PFSK-1 (cell line): ENCODE results near the gene FAM111A.

Source experiments
- FOXP2 ChIP-seq: optimal IDR thresholded peaks from 2 replicates; pipeline ENCODE3; 2011; ENCODE audit warnings: borderline replicate concordance, control low read depth, inconsistent platforms; ENCODE audit not compliant: insufficient read depth; ENCODE audit errors: extremely low read length, extremely low read depth
- POLR2AphosphoS5 ChIP-seq: IDR thresholded peaks from 2 replicates; pipeline ENCODE4 v1.6.1; 2012; ENCODE audit warnings: low read depth, mild to moderate bottlenecking, control low read depth, low read length, moderate library complexity
- SIN3A ChIP-seq: IDR thresholded peaks from 2 replicates; pipeline ENCODE4 v1.6.1; 2012; ENCODE audit warnings: mild to moderate bottlenecking, low read length, moderate library complexity, borderline replicate concordance; ENCODE audit not compliant: insufficient read depth
- TAF1 ChIP-seq: IDR thresholded peaks from 2 replicates; pipeline ENCODE4 v1.6.1; 2012; ENCODE audit warnings: low read length, control low read depth, borderline replicate concordance; ENCODE audit not compliant: insufficient read depth
- TF ChIP-seq, protein P1 (sequence below), 2 experiments: IDR thresholded peaks; 2 replicates each; pipeline versions ENCODE4 v1.6.1 to v1.8.0; 2011 to 2012; ENCODE audit warnings: low read depth in 2 of 2, low read length in 2 of 2, control low read depth in 1 of 2, inconsistent platforms in 1 of 2, mild to moderate bottlenecking in 1 of 2, moderate library complexity in 1 of 2; ENCODE audit not compliant: insufficient read depth in 1 of 2

The FAM111A gene

GRCh38 chr11:59144579-59145345 is 2.1 kb downstream of the FAM111A start:
- no peak for TF ChIP-seq TAF1
- TF ChIP-seq FOXP2 = no peak
- no peak for TF ChIP-seq SIN3A
- no peak for TF ChIP-seq POLR2AphosphoS5
- TF ChIP-seq, protein P1, sequence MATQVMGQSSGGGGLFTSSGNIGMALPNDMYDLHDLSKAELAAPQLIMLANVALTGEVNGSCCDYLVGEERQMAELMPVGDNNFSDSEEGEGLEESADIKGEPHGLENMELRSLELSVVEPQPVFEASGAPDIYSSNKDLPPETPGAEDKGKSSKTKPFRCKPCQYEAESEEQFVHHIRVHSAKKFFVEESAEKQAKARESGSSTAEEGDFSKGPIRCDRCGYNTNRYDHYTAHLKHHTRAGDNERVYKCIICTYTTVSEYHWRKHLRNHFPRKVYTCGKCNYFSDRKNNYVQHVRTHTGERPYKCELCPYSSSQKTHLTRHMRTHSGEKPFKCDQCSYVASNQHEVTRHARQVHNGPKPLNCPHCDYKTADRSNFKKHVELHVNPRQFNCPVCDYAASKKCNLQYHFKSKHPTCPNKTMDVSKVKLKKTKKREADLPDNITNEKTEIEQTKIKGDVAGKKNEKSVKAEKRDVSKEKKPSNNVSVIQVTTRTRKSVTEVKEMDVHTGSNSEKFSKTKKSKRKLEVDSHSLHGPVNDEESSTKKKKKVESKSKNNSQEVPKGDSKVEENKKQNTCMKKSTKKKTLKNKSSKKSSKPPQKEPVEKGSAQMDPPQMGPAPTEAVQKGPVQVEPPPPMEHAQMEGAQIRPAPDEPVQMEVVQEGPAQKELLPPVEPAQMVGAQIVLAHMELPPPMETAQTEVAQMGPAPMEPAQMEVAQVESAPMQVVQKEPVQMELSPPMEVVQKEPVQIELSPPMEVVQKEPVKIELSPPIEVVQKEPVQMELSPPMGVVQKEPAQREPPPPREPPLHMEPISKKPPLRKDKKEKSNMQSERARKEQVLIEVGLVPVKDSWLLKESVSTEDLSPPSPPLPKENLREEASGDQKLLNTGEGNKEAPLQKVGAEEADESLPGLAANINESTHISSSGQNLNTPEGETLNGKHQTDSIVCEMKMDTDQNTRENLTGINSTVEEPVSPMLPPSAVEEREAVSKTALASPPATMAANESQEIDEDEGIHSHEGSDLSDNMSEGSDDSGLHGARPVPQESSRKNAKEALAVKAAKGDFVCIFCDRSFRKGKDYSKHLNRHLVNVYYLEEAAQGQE (IDR thresholded peaks at IDR 0.05; ENCODE audit: insufficient read depth in 1 of 2, low read depth in 2 of 2, low read length in 2 of 2) = no peak

DNA sequence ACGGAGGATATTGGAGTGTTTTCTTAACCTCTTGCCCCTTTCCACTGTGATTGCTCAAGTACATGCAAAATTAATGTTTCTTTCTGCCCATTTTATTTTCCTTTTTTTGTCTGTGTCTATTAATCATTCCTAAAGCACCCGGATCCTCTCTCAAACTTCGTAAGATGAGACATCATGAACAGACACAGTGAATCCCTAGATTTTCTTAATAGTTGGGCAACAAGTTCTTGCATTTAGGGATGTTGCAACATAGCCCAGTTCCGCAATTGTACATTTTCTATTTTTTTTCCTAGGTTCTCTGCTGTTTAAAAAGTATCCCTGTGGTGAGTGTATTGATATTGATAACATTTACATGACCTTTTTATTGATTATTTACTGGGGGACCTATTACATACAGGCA is 2.9 kb downstream of the FAM111A start:
- no peak for TF ChIP-seq FOXP2
- TF ChIP-seq, protein P1 (IDR thresholded peaks at IDR 0.05; ENCODE audit: insufficient read depth in 1 of 2, low read depth in 2 of 2, low read length in 2 of 2) = no peak
- TF ChIP-seq POLR2AphosphoS5 = no peak
- no peak for TF ChIP-seq TAF1
- no peak for TF ChIP-seq SIN3A

GRCh38 chr11:59151761-59152160 is 9.1 kb downstream of the FAM111A start:
- TF ChIP-seq FOXP2 (no peak), SIN3A (no peak), TAF1 (no peak), POLR2AphosphoS5 (no peak)
- TF ChIP-seq, protein P1 (IDR thresholded peaks at IDR 0.05; ENCODE audit: insufficient read depth in 1 of 2, low read depth in 2 of 2, low read length in 2 of 2) = no peak

DNA sequence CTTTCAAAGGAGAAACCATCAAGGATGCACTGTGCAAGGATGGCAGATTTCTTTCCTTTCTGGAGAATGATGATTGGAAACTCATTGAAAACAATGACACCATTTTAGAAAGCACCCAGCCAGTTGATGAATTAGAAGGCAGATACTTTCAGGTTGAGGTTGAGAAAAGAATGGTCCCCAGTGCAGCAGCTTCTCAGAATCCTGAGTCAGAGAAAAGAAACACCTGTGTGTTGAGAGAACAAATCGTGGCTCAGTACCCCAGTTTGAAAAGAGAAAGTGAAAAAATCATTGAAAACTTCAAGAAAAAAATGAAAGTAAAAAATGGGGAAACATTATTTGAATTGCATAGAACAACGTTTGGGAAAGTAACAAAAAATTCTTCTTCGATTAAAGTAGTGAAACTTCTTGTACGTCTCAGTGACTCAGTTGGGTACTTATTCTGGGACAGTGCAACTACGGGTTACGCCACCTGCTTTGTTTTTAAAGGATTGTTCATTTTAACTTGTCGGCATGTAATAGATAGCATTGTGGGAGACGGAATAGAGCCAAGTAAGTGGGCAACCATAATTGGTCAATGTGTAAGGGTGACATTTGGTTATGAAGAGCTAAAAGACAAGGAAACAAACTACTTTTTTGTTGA is 9.8 kb downstream of the FAM111A start:
- TF ChIP-seq FOXP2 = no peak
- TF ChIP-seq SIN3A = no peak
- no peak for TF ChIP-seq TAF1
- TF ChIP-seq, protein P1 (IDR thresholded peaks at IDR 0.05; ENCODE audit: insufficient read depth in 1 of 2, low read depth in 2 of 2, low read length in 2 of 2) = no peak
- TF ChIP-seq POLR2AphosphoS5 = no peak
